ENCODE data around the gene TNFAIP8. TPM values are rescaled to one million over a fixed set of nuclear protein-coding genes. Genes with fewer than 3 reads are reported as not detected.
A peak's percentile ranks its signal among the peaks of the same experiment; 100 is the strongest.

The TNFAIP8 gene
- total and polyA plus RNA-seq, 10 of the 15 experiments (the other 5 are each of a cell fraction or from before 2014, with no cell fraction given) = 124 to 324 (median 177) TPM

DNA sequence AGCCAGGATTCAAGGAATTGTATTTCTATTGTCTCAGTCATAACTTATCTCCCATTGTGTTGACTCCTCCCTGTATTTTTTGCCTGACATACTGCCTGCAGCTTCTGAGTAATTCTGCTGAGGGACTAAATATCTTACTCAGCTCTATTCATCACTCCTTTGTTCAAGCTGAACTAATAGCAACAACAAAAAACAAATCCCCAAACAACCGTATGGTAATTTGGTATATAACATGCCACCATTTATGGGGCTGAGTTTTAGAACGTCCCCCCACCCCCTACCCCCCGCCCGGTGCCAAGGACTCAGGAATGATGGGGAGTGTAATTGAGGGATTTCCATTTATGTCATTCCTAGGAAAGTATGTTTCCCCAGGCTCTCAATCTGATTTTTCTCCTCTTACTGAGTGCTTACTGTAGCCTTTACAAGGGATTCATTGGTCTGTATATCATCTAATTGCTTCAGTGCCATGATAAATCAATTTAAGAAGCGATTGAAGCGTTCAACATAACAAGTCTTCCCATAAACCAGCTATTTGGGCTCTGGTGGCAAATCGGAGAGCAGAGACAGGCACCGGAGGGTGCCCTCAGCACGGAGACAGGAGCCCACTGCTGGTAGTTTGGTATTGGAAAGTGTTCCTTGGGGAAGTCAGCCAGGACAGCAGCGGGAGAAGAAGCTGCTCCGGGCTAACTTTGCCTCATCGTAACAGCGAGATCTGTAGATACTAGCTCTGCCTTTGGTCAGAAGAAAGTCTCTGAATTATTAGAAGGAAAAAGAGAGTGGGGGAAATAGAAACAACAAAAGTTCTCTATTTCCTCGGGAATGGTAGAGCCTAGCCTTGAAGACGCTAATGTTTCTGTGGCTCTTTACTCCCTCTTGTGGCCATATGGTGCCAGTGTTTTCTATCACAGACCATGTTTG, 55.8 kb downstream of the TNFAIP8 start:
- no TSS peak for BruUV-seq (replicated peaks)
- RAD21 ChIA-PET (ENCODE audit: unreplicated experiment) = interaction anchor here (0.8 to 10.2 kb wide), 48 partner anchors 8 to 455 kb away, joined by 3 to 303 read pairs (median 9); partner anchors contain the start of genes DMXL1, DTWD2 and TNFAIP8
- Histone ChIP-seq H3K9ac (ENCODE audit: control insufficient read depth, insufficient read depth, low read length) (peak overlapping the region; percentile 65), H3K4me2 (ENCODE audit: control insufficient read depth, insufficient read depth) (peak overlapping the region; percentile 95), H3K27me3 (replicated peaks in 1 of 2; ENCODE audit: control insufficient read depth in 2 of 2, insufficient read depth in 2 of 2, low read length in 1 of 2) (no peaks in the 10 kb centered on the region), H4K20me1 (ENCODE audit: control insufficient read depth, insufficient read depth) (no peaks in the 10 kb centered on the region), H3K27ac (ENCODE audit: control insufficient read depth, insufficient read depth) (peak overlapping the region; percentile 52), H2AFZ (ENCODE audit: control insufficient read depth, low read depth, low read length) (peak overlapping the region; percentile 97), H3K36me3 (ENCODE audit: control insufficient read depth in 2 of 2, insufficient read depth in 2 of 2, low read length in 1 of 2) (no peaks in the 10 kb centered on the region), H3K79me2 (ENCODE audit: control insufficient read depth, insufficient read depth, low read length) (no peaks in the 10 kb centered on the region), H3K9me3 (replicated peaks; ENCODE audit: control insufficient read depth, insufficient read depth, low read length) (no peaks in the 10 kb centered on the region; the same call in 2 of the 3 replicates), H3K4me1 (ENCODE audit: control insufficient read depth, insufficient read depth, low read length) (peaks cover 29% of the 10 kb centered on the region), H3K4me3 (peak overlapping the region; percentile 62)
- peak; percentile 65 for DNase-seq (ENCODE audit: low read depth, low spot score)
- CTCF ChIA-PET = interaction anchor here (0.6 to 11.3 kb wide), 62 partner anchors 9 to 620 kb away, joined by 3 to 413 read pairs (median 6); partner anchors contain the start of genes DTWD2 and TNFAIP8
- ATAC-seq = peak; percentile 78
- FAIRE-seq = peak; percentile 62
- in situ Hi-C loops (cut with MboI) = loop anchor here (5.0 kb wide), 2 partner anchors 334 to 424 kb away; partner anchors contain the start of gene DTWD2
- SMC1A ChIA-PET (ENCODE audit: uncharacterized antibody, unreplicated experiment) = interaction anchor here (0.9 to 26.7 kb wide), 53 partner anchors 12 to 425 kb away, joined by 3 to 583 read pairs (median 5); partner anchors contain the start of genes DTWD2, HSD17B4 and TNFAIP8
- intact Hi-C loops (cut with micrococcal nuclease; ENCODE audit: unreplicated experiment) = loop anchor here (1.0 to 5.0 kb wide), 7 partner anchors 57 to 423 kb away; partner anchors contain the start of genes DMXL1 and DTWD2
- WGBS (ENCODE audit: insufficient coverage, insufficient replicate concordance, low lambda C conversion rate, missing lambda C conversion rate) = 24% methylated on average over 15 of the region's 15 CpGs
- POLR2A ChIA-PET = interaction anchor here (0.9 to 4.3 kb wide), 14 partner anchors 9 to 424 kb away, joined by 3 to 20 read pairs (median 4); partner anchors contain the start of gene DTWD2
- TF ChIP-seq KLF5 (IDR thresholded peaks at IDR 0.05; ENCODE audit: partially characterized antibody) (no peak), BCL3 (IDR thresholded peaks at IDR 0.05; ENCODE audit: borderline replicate concordance, insufficient read depth, low read depth, low read length, poor library complexity, severe bottlenecking) (no peak), EED (IDR thresholded peaks at IDR 0.05; ENCODE audit: low read depth) (peak; percentile 66), YY1 (IDR thresholded peaks at IDR 0.05; ENCODE audit: low read depth, low read length) (no peak), RB1 (IDR thresholded peaks at IDR 0.05; ENCODE audit: borderline replicate concordance) (no peak), SMAD5 (IDR thresholded peaks at IDR 0.05; ENCODE audit: low read depth) (no peak), KAT2A (conservative IDR thresholded peaks at IDR 0.05; ENCODE audit: control insufficient read depth, low read depth, low read length) (no peak), CBX5 (IDR thresholded peaks at IDR 0.05; ENCODE audit: low read depth) (0 out of 2 replicates have a peak, but pooled peaks have one; percentile 29), CREB1 (IDR thresholded peaks at IDR 0.05; ENCODE audit: low read depth) (no peak), ZNF274 (IDR thresholded peaks at IDR 0.05; ENCODE audit: insufficient read depth, insufficient read length) (no peak), CHD2 (IDR thresholded peaks at IDR 0.05; ENCODE audit: borderline replicate concordance, low read depth, low read length) (no peak), ZNF217 (IDR thresholded peaks at IDR 0.05) (no peak), MEF2B (IDR thresholded peaks at IDR 0.05; ENCODE audit: partially characterized antibody, poor library complexity, severe bottlenecking) (no peak), NKRF (conservative IDR thresholded peaks at IDR 0.05) (no peak), ZNF622 (IDR thresholded peaks at IDR 0.05) (no peak), MTA3 (IDR thresholded peaks at IDR 0.05; ENCODE audit: borderline replicate concordance, low read length) (no peak), POLR2AphosphoS5 (IDR thresholded peaks at IDR 0.05; ENCODE audit: low read length) (no peak)

Data from GM12878 (cell line).